Measurements from ENCODE around the gene MGAT2.

DNA sequence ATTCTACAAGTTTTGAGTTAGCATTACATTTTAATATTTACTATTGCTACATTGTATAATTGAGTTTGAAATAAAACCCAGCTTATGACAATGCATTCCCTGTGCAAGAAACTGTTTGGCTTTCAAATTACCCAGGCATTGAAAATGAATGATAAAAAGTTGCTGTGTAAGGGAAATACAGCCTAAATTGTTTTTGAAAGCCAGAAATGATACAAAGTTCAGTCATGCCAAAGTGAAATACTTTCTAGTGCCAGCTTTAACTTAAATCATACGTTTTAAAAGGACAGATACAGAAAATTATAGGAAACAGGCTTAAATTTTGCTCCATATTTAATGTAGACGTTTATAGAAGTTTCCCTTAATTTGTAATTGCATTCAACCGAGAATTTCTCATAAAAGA, 2.8 kb downstream of the MGAT2 start:
- no peak for TF ChIP-seq POLR2A (IDR thresholded peaks at IDR 0.05)
- TF ChIP-seq, protein P1, sequence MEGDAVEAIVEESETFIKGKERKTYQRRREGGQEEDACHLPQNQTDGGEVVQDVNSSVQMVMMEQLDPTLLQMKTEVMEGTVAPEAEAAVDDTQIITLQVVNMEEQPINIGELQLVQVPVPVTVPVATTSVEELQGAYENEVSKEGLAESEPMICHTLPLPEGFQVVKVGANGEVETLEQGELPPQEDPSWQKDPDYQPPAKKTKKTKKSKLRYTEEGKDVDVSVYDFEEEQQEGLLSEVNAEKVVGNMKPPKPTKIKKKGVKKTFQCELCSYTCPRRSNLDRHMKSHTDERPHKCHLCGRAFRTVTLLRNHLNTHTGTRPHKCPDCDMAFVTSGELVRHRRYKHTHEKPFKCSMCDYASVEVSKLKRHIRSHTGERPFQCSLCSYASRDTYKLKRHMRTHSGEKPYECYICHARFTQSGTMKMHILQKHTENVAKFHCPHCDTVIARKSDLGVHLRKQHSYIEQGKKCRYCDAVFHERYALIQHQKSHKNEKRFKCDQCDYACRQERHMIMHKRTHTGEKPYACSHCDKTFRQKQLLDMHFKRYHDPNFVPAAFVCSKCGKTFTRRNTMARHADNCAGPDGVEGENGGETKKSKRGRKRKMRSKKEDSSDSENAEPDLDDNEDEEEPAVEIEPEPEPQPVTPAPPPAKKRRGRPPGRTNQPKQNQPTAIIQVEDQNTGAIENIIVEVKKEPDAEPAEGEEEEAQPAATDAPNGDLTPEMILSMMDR (IDR thresholded peaks at IDR 0.05), result no peak
